NCI-H446 (cell line): ENCODE data around the gene NUB1.
A peak's percentile ranks its signal among the peaks of the same experiment; 100 is the strongest.

Source experiments
- DNase-seq, 2 experiments: peaks; one replicate each; lab custom pipeline; 2025; lab: John Stamatoyannopoulos, UW

The NUB1 gene

GRCh38 chr7:151378011-151378410 is 36.4 kb downstream of the NUB1 start:
- no peak for DNase-seq

DNA sequence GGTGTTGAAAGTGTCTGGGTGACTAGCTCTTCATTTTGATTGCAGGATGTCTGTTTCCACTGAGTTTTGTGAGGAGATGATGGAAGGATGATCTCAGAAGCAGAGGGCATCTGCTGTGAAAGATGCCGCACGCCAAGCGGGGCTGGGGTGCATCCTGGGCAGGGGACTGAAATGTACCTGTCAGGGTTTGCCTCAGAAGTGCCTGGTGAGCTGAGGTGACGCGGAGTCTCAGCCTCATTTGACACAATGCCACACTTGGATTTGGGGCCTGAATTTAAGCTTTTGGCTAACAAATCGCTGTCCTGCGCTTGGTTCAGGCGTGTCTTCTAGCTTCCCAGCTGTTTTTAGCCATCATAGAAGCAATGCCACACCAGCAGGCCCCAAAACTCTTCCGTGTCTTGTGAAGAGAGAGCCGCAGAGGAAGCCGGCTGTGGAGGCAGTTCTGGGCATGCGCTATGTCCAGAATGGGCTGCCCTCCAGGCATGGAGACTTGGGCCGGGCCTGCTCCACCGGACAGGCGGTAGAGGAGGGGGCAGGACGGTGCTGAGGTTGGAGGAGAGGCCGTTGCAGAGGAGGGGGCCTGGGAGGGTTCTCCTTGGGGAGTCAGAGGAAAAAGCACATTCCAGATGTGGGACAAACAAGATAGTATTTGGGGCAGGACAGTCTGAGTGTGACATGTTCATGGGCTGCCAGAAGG is 37.0 kb downstream of the NUB1 start:
- no peak for DNase-seq

DNA sequence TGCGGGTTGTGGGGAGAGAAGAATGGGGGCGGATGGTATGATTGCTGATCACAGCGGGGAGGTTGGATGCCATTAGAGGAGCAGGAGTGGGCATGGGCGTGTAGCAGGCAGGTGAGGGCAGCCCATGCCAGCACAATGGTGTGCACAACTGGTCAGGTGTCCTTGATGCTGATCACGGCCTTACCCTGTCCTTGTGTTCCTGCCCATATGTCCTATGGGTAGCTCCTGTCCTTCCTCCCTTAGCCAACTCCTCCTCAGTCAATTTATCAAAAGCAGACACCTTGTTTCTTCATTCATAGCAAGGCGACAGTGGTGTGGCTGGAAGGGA is 37.5 kb downstream of the NUB1 start:
- DNase-seq, result no peak

DNA sequence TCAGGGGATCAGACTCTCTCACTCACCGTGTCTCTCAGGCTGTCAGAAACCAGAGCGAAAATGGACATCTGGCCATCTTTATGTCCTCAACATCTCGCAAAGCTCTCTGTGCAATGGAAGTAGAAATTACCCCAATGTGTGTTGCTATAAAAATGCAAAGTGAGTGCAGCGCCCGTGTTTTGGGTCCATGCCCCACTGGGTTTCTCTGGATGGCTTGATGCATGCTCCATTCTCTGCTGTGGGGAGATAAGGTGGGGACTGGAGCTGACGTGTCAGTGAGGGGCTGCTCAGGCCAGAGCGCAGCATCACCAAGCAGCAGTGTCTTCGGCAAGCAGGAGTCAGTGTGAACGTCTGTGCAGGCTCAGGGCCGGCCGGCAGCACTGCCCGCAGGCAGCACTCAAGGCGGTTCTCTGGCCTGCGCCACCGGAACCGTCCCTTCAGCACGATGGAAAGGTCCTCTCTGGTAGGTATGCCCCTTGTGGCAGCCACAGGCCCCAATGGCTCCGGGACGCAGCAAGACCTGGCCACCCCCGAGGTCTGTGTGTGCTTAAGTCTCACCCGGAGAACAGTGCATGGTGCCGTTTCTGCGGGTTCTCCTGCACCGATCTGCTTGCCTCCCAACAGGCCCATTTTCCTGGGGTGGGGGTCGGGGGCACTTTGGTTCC is 38.1 kb downstream of the NUB1 start:
- no peak for DNase-seq

DNA sequence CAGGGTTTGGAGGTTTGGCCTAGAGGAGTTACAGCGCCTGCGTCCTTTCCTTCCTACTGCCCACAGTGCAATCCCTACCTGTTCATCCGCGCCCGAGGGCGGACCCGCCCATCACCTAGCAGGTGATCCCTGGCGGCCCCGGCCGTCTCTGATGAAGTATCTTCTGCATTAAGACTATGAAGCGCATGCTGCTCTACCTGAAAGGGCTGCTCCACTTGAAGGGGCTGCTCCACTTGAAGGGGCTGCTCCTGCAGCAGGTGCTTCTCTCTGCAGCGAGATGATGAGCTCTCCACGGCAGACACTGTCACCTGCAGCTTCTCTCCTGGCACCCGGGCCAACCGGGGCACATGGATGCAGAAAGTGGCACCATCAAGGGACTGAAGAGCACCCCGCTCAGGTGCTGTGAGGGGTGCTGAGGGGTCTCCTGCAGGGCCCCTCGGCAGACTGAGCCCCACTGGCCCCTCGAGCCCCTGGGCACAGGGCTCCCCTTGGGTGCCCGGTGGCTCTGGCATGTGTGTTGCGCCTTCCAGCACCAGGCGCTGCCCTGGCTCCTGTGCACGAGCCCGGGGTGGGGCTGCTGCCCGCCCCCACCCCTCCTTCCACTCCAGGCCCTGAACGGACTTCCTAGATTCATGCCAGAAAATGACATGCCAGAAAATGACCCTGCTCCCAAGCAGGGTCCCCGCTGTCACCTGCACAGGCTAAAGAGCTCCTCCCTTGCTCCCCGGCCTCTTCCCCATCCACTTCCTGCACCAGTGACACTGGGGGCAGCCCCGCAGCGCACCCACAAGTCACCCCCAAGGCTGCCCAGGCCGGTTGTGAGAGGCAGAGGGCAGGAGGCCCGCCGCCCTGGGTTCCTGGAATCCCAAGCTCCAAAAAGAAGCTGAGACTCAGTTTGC is 38.8 kb downstream of the NUB1 start:
- no peak for DNase-seq

DNA sequence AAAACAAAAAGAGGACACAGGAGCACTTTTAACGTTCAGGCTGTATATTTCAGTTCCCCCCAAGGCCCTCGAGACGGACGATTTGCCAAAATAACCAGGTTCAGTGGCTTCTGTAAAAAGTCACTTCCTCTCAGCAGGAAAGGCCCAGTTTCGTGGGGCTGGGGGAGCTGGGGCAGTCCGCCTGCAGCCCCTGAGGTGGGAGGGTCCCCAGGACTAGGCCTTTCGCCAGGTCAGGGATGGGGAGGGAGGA is 39.4 kb downstream of the NUB1 start:
- no peak for DNase-seq

DNA sequence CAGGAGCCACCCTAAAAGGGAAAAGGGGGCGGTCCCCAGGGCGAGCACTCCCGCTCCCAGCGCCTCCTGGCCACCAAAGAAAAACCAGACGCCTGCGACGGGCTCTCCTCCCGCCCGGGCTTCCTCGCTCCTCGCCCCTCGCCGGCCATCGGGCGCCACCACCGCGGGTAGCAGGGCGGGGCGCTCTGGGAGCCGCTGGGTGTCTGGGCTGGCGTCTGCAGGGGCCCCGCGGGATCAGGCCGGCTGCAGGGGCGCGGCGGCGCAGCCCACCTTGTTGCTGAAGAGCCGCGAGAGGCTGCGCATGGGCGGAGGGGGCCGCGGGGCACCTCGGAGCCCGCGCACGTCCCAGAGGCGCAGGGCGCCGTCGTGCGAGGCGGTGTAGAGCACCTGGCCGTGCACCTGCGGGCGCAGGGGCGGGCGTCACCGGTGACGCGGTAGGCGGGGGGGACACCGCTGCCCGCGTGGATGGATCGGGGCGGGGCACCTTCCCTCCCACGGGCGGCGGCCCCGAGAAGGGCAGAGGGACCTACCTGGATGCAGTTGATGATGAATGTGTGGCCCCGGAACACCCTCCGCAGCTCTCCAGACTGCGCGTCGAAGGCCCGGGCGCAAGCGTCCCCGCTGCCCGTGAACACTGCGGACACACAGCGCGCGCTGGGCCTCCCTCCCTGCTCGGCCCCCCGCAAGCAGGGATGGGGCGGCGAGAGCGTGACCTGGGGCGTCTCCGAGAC is 39.9 kb downstream of the NUB1 start:
- DNase-seq, result no peak

DNA sequence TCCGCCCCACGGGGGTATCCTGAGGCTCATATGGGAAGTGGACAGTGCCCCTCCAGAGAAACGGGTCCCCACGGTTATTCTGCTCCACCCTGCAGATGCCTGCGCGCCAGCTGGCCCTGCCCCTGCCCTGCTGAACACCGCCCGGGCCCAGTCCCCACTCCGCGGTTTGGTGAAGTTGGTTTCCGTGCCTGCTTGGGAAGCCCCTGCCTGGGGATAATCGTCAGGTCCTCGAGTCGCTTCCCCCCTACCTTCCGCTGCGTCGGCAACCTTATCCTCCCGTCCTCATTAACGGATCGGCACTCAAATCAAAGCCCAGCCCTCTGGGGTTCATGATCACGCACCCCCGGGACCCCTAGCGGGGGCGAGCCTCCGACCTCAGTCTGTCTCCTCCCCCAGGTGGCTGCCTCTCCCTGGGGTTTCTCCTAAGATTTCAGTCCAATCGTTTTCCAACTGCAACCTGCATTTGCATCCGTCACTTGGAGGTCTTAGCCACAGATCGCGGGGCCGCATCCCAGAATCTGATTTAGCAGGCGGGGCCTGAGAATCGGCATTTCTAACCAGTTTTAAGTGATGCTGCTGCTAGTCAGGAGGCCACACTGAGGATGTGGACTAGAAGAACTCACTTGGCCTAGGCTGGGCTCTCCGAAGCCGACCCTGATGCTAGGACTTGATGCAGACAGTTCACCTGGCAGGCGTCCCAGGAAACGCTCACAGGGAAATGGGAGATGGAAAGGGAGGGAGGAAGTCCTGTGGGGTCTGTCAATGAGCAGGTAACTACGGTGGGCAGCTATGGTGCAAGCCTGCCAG is 40.7 kb downstream of the NUB1 start:
- peak in 1 of 2 experiments; percentile 16 for DNase-seq

DNA sequence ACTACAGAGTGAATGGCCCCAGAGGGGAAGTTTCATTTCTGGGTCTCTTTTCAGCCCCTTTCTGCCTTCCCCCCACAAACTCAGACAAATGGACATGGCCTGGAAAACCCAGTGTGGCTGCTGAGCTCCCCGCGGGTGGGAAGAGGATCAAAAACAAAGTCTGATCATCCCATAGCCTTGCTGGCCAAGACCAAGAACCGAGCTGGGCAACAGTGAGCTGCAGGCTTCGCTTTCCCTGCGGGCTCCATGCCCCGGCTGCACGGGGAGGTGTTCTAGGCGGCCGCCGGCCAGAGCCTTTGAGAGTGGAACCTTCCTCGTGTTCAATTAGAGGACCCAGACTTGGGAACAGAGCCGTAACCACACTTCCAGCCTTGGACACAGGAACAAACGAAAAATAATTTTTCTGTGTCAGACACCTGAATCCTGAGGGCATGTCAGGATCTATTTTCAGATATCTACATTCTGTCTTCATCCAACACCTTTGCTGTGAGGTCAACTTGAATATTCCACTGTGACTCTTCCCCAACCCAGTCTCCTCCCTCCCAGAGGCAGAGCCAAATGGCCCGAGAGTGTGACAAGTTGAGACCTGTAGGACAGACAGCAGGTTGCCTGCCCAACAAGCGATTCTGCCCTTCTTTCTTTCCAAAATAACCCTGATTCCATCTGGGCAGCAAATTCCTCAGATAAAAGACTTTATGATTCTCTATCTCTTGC is 42.2 kb downstream of the NUB1 start:
- peak in 1 of 2 experiments; percentile 24 for DNase-seq

DNA sequence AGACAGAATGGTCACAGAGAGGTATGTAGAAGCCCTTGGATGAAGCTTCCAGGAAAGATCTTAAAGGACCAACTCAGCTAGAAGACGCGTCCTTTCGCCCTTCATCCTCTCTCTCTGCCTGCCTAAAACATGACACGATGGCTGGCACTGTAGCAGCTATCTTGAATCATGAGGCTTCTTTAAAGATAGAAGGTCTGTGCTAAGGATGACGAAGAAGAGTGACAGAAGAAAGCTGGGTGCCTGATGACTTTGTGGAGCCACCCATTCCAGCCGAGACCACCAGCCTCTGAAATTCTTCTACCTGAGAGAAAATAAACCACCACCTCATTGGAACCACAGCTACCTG is 42.7 kb downstream of the NUB1 start:
- DNase-seq, result no peak

DNA sequence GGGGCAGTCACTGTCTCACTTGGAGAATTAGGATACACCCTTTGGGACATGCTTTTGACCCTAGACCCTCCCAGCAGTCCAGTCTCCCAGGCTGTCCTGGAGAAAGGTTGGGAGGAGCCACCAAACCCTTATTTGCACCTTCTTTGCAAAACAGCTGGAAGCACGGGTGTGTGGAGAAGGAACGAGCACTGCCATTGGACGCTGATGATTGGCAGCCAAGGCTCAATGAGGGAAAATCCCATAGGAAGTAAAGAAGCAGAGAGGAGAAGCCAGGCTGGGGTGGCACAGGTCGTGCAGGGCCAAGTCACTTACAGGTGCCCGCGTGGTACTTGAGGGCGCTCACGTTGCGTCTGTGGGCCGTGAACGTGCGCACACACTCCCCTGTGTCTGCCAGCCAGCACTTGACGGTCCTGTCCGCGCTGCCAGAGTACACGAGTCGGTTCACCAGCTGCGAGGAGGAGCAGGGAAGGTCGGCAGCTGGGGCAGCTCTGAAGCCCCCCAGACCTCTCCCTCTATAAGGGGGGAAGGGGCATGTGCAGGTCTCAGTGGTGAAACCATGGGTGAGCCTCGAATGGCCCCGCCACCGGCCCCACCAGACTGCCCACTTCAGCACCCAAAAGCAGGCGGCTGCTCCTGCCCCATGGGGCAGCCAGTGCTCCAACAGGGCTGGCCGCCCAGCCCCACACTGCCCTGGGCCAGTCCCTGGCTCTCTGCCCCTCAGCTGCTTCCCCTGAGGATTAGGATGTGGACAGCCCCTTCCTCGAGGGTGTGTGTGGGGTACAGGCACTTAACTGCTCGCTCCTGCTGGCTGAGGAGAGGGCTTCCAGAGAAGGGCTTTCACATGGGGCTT is 43.4 kb downstream of the NUB1 start:
- no peak for DNase-seq

DNA sequence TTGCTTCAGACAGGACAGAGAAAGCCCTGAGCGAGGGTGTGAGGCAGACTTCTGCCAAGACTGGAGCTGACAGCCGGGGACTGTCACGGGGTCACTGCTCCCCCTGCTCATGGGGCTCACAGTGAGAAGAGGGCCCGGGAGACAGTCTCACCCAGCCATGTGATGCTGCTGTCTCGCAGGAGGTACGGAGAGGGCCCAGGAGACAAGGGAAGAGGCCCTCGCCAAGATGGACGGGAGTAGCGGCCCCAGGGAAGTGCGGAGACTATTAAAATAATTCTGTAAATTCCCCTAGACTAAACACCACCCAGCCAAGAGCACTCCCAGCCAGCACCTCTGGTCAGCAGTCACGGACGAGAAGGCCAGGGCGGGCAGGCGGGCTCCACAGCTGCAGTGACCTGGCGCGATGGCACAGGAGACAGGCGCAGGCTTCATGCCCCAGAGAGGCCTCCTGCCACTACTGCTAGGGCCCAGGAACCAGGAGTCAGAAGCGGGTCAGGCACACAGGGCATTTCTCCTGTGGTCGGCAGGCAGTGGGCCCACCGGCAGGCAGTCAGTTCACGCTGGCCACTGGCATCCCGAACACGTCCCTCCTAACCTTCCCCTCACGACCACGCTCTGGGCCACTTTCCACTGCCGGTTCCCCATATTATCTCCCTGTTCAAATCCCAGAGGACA is 44.2 kb downstream of the NUB1 start:
- no peak for DNase-seq

DNA sequence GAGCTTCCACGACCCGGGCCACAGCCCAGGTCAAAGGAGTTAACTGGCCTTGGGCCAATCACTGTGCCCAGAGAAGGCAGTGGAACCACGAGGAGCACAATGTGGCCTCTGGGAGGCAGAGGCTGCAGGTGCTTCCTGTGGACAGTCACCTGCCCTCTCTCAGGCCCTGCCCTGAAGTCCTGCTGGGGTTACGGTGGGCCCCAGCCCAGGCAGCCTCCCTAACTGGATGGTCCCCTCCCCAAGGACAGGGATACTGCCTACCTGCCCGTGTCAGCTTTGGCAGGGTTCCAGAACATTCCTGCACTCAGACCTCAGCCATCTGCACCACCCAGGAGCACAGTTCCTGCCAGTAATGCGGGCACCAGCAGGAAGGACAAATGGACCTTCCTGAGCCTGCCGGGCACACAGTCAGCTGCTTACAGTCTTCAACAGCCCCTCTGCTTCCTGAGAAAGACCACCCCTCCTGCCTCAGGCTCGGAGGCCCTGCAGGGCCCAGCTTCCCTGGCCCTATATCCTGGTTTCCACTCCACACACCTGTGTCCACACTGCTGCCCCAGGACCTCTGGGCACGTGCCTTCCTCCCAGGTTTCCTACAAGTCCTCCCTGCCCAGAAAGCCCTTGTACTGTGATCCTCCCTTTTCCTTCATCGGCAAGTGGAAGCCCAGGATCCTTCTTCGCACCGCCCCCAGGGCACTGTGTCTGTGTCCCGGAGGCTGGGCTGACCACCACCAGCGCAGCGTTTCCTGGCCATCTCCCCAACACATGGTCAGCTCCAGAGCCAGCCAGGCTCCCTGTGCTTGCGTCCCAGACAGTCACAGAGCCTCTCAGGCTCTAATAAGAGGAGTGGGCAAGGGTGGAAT is 44.9 kb downstream of the NUB1 start:
- DNase-seq, result no peak

DNA sequence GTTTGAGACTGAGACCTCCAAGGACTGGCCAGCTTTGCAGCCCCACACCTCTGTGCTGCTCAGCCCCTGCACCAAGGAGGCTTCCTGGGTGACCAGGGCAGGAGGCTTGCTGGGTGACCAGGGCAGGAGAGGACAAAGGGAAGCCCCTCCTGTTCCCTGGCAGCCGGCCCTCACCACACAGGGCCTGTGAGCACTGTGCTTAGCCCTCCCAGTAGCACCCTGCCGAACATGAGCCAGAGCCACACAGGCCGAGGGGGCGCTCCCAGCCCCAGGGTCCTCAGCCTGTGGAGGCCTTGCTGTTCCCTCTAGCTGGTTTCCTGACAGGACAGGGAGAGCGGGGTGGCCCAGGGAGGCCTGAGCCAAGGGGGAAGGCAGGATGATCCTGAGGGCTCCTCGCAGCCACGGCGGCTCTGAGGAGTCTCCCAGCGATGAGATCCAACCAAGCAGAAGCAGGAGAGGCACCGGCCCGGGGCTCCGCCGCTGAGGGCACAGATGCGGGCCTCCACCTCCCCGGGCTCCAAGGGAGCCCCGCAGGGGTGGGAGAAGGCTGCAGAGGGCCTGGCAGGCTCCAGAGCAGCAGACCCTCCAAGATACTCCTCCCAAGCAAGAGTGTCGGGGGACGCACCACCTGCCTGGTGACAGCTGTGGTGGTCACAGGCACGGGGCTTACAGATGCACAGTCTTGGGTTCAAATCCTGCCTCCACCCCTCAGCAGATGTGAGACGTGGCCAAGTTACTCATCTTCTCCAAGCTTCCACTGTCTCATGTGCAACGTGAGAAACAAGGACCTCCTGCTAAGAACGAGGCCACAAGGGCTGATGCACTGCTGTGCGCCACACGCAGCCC is 45.8 kb downstream of the NUB1 start:
- DNase-seq, result no peak

DNA sequence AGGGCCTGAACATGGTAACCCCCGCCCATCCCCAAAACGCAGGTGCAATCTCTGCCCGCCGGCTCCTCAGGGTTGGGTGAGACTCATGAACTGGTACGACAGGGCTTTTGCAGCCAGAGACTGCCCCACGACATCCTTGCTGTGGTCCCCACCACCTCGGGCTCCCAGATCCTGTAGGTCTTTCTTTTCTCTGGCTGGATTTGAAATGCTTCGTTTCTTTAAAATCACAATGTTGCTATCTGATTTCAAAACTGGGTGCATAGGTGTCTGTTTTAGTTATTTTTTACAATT is 46.3 kb downstream of the NUB1 start:
- DNase-seq, result no peak

GRCh38 chr7:151388430-151388829 is 46.8 kb downstream of the NUB1 start:
- DNase-seq, result no peak

DNA sequence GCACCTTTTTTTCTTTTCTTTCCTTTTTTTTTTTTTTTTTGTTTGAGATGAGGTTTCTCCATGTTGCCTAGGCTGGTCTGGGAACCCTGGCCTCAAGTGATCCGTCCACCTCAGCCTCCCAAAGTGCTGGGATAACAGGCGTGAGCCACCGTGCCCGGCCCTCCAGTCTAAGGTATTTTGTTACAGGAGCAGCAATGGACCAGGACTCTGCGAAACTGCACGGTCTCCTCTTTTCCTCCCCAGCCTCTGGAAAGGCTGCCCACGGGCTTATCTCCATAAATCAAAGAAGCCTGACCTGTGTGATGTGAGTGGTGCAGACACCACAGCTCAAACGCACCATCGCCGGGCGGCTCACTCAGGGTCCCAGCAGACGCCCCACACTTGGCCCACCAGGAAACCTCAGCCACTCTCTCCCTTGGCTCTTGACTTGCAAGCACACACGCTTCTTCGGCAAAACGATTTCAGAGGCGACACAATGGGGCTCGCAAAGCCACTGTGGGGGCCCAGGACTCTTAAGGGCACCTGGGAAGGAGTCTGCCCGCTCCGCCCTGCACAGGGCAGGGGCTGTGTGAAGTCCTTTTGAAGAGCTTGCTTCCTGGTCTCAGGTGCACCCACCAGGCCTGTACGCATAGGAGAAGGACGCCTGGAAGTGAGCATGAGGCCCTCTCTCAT is 47.6 kb downstream of the NUB1 start:
- no peak for DNase-seq
